Glutamatergic neuron (in vitro differentiated cells): ENCODE measurements around the gene SLC38A9. TPM values are rescaled to one million over a fixed set of nuclear protein-coding genes. Genes with fewer than 3 reads are reported as not detected.

Experiments used
- DNase-seq: peaks from one replicate; pipeline ENCODE4 v3.0.0; 2022
- H3K27ac Mint-ChIP-seq: one replicate; pipeline ENCODE4 v1.8.0; 2020; ENCODE audit warnings: mild to moderate bottlenecking, mixed read lengths, inconsistent platforms; ENCODE audit not compliant: unreplicated experiment
- H3K27me3 Mint-ChIP-seq: one replicate; pipeline ENCODE4 v1.8.0; 2020; ENCODE audit warnings: mild to moderate bottlenecking, moderate library complexity, mixed read lengths, inconsistent platforms; ENCODE audit not compliant: unreplicated experiment
- H3K36me3 Mint-ChIP-seq: one replicate; pipeline ENCODE4 v1.8.0; 2020; ENCODE audit warnings: mild to moderate bottlenecking, mixed read lengths, inconsistent platforms; ENCODE audit not compliant: unreplicated experiment
- H3K4me1 Mint-ChIP-seq: one replicate; pipeline ENCODE4 v1.8.0; 2020; ENCODE audit warnings: mild to moderate bottlenecking, low read depth, mixed read lengths, inconsistent platforms; ENCODE audit not compliant: unreplicated experiment
- H3K4me3 Mint-ChIP-seq: one replicate; pipeline ENCODE4 v1.8.0; 2020; ENCODE audit warnings: mild to moderate bottlenecking, mixed read lengths, inconsistent platforms; ENCODE audit not compliant: unreplicated experiment
- H3K9me3 Mint-ChIP-seq: one replicate; pipeline ENCODE4 v1.8.0; 2020; ENCODE audit warnings: mild to moderate bottlenecking, moderate library complexity, mixed read lengths, inconsistent platforms; ENCODE audit not compliant: unreplicated experiment
- total RNA-seq: library from RNA; stranded (reverse); fragmentation: NEBNext Ultra II Directional; extraction: Animal tissue kit (Norgen Biotek cat#: 25700); gene quantifications from one replicate; pipeline ENCODE4 v1.2.1, GENCODE V29; 2021; ENCODE audit not compliant: unreplicated experiment
- TF ChIP-seq, protein P1 (sequence below): fragments of 200-600 bp; sonication (generic); IDR thresholded peaks from one replicate; pipeline ENCODE4 v1.5.0; 2021; ENCODE audit not compliant: partially characterized antibody, unreplicated experiment

SLC38A9 gene
- total RNA-seq, 1 donor from 2014 or later: 40.1 TPM

DNA sequence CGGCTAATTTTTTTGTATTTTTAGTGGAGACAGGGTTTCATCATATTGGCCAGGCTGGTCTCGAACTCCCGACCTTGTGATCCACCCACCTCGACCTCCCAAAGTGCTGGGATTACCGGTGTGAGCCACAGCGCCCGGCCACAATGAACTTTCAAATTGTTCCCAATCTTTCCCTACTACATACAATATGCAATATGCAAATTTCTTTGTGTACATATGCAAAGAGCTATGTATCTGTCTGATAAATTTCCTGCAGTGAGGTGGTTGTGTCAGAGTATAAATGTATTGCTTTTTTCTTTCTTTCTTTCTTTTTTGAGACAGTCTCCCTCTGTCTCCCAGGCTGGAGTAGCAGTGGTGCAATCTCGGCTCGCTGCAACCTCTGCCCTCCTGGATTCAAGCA lies 128.5 kb downstream of the SLC38A9 start:
- Mint-ChIP-seq H3K4me3 (no peak overlapping the region), H3K9me3 (no peaks in the 10 kb centered on the region), H3K27me3 (no peaks in the 10 kb centered on the region), H3K27ac (no peak overlapping the region), H3K4me1 (no peaks in the 10 kb centered on the region), H3K36me3 (no peaks in the 10 kb centered on the region)
- TF ChIP-seq, protein P1, sequence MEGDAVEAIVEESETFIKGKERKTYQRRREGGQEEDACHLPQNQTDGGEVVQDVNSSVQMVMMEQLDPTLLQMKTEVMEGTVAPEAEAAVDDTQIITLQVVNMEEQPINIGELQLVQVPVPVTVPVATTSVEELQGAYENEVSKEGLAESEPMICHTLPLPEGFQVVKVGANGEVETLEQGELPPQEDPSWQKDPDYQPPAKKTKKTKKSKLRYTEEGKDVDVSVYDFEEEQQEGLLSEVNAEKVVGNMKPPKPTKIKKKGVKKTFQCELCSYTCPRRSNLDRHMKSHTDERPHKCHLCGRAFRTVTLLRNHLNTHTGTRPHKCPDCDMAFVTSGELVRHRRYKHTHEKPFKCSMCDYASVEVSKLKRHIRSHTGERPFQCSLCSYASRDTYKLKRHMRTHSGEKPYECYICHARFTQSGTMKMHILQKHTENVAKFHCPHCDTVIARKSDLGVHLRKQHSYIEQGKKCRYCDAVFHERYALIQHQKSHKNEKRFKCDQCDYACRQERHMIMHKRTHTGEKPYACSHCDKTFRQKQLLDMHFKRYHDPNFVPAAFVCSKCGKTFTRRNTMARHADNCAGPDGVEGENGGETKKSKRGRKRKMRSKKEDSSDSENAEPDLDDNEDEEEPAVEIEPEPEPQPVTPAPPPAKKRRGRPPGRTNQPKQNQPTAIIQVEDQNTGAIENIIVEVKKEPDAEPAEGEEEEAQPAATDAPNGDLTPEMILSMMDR: no peak
- no peak for DNase-seq

DNA sequence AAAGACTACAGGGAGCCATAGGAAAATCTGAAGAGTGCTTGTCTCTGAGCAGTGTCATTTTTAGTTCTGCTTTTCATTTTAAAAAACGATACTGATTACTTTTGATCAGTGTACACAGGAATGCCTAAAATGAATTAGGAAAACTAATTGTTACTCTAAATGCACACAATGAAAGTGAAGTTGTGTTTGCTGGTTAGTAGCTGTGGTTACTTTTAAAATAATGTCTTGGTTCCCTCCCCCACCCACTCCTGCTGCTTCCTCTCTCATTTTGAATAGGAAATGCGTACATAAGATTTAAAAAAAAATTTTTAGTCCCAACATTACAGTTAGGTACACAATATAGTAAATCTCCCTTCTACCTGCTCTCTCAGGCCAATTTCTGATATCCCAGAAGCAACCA lies 129.9 kb downstream of the SLC38A9 start:
- no peak overlapping the region for H3K4me3 Mint-ChIP-seq
- no peaks in the 10 kb centered on the region for H3K9me3 Mint-ChIP-seq
- no peak overlapping the region for H3K27ac Mint-ChIP-seq
- TF ChIP-seq, protein P1: no peak
- no peaks in the 10 kb centered on the region for H3K4me1 Mint-ChIP-seq
- no peaks in the 10 kb centered on the region for H3K36me3 Mint-ChIP-seq
- H3K27me3 Mint-ChIP-seq: no peaks in the 10 kb centered on the region
- no peak for DNase-seq

DNA sequence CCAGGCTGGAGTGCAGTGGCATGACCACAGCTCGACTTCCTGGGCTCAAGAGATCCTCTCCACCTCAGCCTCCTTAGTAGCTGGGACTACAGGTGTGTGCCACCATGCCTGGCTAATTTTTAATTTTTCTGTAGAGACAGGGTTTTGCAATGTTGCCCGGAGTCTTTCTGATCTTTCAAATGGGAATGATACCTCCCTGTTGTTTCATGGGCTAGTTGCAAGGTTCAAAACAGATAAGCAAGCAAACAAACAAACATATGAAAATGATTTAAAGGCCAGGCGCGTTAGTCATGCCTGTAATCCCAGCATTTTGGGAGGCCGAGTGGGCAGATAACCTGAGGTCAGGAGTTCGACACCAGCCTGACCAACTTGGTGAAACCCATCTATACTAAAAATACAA lies 132.1 kb downstream of the SLC38A9 start:
- no peaks in the 10 kb centered on the region for H3K9me3 Mint-ChIP-seq
- no peak for DNase-seq
- H3K27me3 Mint-ChIP-seq: no peaks in the 10 kb centered on the region
- H3K4me3 Mint-ChIP-seq: no peak overlapping the region
- H3K4me1 Mint-ChIP-seq: no peaks in the 10 kb centered on the region
- TF ChIP-seq, protein P1: no peak
- no peaks in the 10 kb centered on the region for H3K36me3 Mint-ChIP-seq
- H3K27ac Mint-ChIP-seq: no peak overlapping the region

DNA sequence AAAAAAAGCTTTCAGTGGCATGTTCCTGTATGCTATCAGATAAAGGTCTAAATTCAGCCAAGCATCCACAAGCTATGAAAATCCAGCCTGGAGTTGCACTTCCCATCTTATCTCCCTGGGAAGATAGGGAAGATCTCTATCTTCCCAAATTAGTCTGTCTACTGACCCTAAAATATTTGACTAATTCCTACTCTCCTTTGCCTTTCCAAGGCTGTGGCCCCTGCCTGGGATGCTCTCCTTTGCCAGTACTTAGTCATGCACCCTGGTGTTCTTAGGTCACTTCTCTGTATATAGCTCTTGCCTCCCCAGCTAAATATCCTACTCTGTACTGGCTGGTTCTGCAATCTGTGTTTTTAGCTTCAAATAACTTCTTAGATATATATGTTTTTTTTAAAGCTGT lies 133.4 kb downstream of the SLC38A9 start:
- Mint-ChIP-seq H3K4me3 (no peak overlapping the region), H3K36me3 (no peaks in the 10 kb centered on the region), H3K9me3 (no peaks in the 10 kb centered on the region), H3K27ac (no peak overlapping the region), H3K4me1 (no peaks in the 10 kb centered on the region), H3K27me3 (no peaks in the 10 kb centered on the region)
- TF ChIP-seq, protein P1: no peak
- DNase-seq: no peak

DNA sequence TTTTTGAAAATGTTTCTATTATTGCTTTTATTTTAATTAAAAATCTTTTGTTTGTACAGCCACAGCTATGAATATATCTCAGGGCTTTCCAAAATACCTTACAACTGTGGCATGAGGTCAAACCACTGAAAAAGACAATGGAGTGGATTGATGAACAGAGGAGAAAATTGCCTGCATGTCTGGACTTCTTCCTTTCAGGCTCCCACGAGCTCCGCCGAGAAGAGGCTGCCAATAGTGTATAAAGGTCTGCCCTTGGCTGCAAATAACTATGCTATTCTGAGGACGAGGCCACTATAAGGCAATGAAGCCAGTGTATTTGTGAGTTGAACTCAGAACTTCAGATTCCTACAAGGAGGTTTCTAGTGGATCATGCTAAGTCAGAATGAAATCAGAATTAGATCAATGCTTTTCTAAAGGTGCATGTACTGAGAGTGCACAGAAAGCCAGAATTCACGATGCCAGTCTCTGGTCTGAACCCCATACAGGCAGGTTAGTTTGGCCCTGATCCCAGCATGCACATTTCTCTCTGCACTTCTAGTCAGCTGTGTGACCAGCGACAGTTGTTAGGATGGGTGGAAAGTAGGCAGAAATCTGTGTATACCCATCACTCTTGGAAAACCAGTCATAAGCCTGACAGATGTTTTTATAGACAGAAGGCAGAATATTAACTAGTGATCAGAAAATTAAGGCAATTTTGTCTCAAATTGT lies 134.6 kb downstream of the SLC38A9 start:
- H3K27ac Mint-ChIP-seq: no peak overlapping the region

More for the DNA sequence above, 134.6 kb downstream of the SLC38A9 start:
- Mint-ChIP-seq H3K9me3 (no peaks in the 10 kb centered on the region), H3K27me3 (no peaks in the 10 kb centered on the region), H3K4me3 (no peak overlapping the region), H3K36me3 (no peaks in the 10 kb centered on the region), H3K4me1 (no peaks in the 10 kb centered on the region)
- TF ChIP-seq, protein P1: no peak
- DNase-seq: no peak
